Parathyroid adenoma (tissue), 2 donors: ENCODE measurements around the gene RNF31.

Source experiments
- H2AFZ ChIP-seq: fragments of 300-600 bp; sonication (generic); one replicate; pipeline ENCODE4 v1.7.0; 2017; ENCODE audit warnings: antibody characterized with exemption, mild to moderate bottlenecking
- H3K27ac ChIP-seq: fragments of 300-600 bp; sonication (generic); one replicate; pipeline ENCODE4 v1.7.0; 2017
- H3K27me3 ChIP-seq: fragments of 300-600 bp; sonication (generic); one replicate; pipeline ENCODE4 v1.7.0; 2017; ENCODE audit warnings: low read length; ENCODE audit not compliant: control insufficient read depth, insufficient read depth
- H3K36me3 ChIP-seq: fragments of 300-600 bp; sonication (generic); one replicate; pipeline ENCODE4 v1.7.0; 2017; ENCODE audit warnings: low read length; ENCODE audit not compliant: control insufficient read depth, insufficient read depth
- H3K4me1 ChIP-seq: fragments of 300-600 bp; sonication (generic); one replicate; pipeline ENCODE4 v1.7.0; 2017; ENCODE audit warnings: control low read depth
- H3K4me2 ChIP-seq: fragments of 300-600 bp; sonication (generic); one replicate; pipeline ENCODE4 v1.7.0; 2017; ENCODE audit warnings: low read length
- H3K4me3 ChIP-seq: fragments of 300-600 bp; sonication (generic); one replicate; pipeline ENCODE4 v1.7.0; 2017; ENCODE audit warnings: low read depth, low read length
- H3K79me2 ChIP-seq: fragments of 300-600 bp; sonication (generic); one replicate; pipeline ENCODE4 v1.7.0; 2017; ENCODE audit warnings: control low read depth
- H3K9ac ChIP-seq: fragments of 300-600 bp; sonication (generic); one replicate; pipeline ENCODE4 v1.7.0; 2017; ENCODE audit warnings: mild to moderate bottlenecking
- H3K9me3 ChIP-seq: fragments of 300-600 bp; sonication (generic); one replicate; pipeline ENCODE4 v1.7.0; 2017; ENCODE audit warnings: low read length; ENCODE audit not compliant: control insufficient read depth
- TF ChIP-seq, protein P1 (sequence below): fragments of 300-600 bp; sonication (generic); IDR thresholded peaks from one replicate; pipeline ENCODE4 v1.7.0; 2017; ENCODE audit warnings: antibody characterized with exemption, mild to moderate bottlenecking
- donor health status: primary hyperparathyroidism.

Gene RNF31

DNA sequence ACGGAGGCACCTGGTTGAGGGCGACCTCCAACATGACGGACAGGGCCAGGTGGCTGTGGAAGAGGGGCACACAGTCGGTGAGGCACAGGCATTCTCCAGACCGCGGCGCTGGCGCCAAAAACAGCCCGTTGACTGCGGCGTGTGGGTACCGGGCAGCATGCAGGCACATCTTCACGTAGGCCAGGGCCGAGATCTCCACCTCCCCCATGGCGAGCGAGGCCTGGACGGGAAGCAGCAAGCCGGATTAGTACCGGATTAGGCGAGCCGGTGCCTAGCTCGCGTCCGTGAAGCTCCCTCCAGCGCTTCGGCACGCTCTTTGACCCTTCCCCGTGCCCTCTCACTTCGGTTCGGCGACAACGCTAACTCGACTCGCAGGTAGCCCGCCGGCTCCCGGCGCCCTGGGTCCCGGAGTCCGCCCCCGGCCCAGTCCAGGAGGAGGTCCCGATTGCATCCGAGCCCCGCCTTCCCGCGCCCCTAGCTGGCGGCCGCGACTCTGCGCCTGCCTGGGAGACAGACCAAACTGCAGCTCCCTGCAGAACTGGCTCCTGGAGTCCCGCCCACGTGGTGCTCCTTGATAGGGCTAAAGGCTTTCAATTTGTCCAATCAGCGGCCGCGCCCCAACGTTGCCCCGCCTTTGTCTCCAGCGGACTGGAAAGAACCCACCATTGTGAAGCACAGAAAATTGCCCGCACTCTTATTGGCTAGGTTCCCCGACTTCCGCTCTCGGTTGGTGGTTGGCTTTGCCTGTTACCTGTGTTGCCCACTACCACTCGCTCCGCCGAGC lies 6.0 kb upstream of the RNF31 start, which contains the start of gene EMC9:
Gene EMC9, minus strand, starts transcription at position 495 of the 784 bp plus-strand sequence. Its CDS starts 287 bp downstream, at position 208.
- Histone ChIP-seq H3K4me1 (peaks cover 15% of the 10 kb centered on the region), H3K4me3 (peak within 1 kb of the TSS; percentile 79)
- TF ChIP-seq, protein P1, sequence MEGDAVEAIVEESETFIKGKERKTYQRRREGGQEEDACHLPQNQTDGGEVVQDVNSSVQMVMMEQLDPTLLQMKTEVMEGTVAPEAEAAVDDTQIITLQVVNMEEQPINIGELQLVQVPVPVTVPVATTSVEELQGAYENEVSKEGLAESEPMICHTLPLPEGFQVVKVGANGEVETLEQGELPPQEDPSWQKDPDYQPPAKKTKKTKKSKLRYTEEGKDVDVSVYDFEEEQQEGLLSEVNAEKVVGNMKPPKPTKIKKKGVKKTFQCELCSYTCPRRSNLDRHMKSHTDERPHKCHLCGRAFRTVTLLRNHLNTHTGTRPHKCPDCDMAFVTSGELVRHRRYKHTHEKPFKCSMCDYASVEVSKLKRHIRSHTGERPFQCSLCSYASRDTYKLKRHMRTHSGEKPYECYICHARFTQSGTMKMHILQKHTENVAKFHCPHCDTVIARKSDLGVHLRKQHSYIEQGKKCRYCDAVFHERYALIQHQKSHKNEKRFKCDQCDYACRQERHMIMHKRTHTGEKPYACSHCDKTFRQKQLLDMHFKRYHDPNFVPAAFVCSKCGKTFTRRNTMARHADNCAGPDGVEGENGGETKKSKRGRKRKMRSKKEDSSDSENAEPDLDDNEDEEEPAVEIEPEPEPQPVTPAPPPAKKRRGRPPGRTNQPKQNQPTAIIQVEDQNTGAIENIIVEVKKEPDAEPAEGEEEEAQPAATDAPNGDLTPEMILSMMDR = peak; percentile 40

DNA sequence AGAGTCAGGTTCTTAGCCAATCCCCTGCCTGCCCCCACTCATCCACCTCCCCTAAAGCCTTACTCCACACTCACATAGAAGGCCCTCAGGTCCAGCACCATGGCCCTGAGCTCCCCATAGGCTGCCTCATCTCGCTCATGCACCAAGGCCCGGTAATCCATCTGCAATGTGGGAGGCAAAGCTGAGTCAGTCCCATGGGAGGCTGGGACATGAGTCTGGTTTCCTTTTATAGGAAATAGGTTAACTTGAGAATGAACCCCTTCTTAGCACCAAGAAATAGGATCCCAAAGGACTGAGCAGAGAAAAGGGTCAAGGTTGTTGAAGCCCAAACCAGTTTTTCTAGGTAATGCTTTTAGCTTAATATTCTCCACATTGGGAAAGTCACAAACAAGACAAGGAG lies 3.8 kb upstream of the RNF31 start:
- H3K36me3 ChIP-seq = no peaks in the 10 kb centered on the region
- H2AFZ ChIP-seq = no peak overlapping the region
- peaks cover 14% of the 10 kb centered on the region for H3K79me2 ChIP-seq
- TF ChIP-seq, protein P1 = no peak
- peaks cover 17% of the 10 kb centered on the region for H3K4me1 ChIP-seq
- no peaks in the 10 kb centered on the region for H3K9me3 ChIP-seq
- H3K27ac ChIP-seq = no peak overlapping the region
- no peak overlapping the region for H3K4me2 ChIP-seq
- no peak overlapping the region for H3K9ac ChIP-seq
- H3K27me3 ChIP-seq = no peaks in the 10 kb centered on the region
- H3K4me3 ChIP-seq = no peak overlapping the region

More for the DNA sequence above, 6.0 kb upstream of the RNF31 start, which contains the start of gene EMC9:
- Histone ChIP-seq H3K9ac (peak within 1 kb of the TSS; percentile 38), H3K36me3 (no peaks in the 10 kb centered on the region), H3K79me2 (peaks cover 7% of the 10 kb centered on the region), H3K4me2 (peak within 1 kb of the TSS; percentile 97), H2AFZ (peak within 1 kb of the TSS; percentile 81), H3K27ac (peak within 1 kb of the TSS; percentile 91), H3K9me3 (no peaks in the 10 kb centered on the region), H3K27me3 (no peaks in the 10 kb centered on the region)

DNA sequence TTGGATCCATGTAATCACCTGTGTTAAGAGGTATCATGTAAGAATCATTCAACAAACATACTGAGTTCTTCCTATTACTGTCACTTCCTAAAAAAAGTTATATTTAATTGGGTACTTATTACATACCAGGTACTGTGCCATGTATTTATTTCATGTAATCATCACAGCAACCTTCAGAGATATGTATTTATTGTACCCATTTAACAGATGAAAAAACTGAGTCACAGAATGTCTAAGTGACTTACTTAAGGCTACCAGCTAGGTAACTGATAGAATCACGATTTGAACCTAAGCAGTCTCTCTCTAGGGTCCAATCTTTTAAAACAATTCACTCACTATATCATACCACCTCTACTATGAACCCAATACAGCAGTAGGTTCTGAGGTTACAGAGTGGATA lies 2.8 kb upstream of the RNF31 start:
- TF ChIP-seq, protein P1 = no peak
- Histone ChIP-seq H3K9ac (no peak overlapping the region), H3K4me1 (peaks cover 15% of the 10 kb centered on the region), H3K4me3 (no peak overlapping the region), H3K36me3 (no peaks in the 10 kb centered on the region), H3K27ac (no peak overlapping the region), H2AFZ (no peak overlapping the region), H3K9me3 (no peaks in the 10 kb centered on the region), H3K4me2 (no peak overlapping the region), H3K79me2 (peaks cover 13% of the 10 kb centered on the region), H3K27me3 (no peaks in the 10 kb centered on the region)

DNA sequence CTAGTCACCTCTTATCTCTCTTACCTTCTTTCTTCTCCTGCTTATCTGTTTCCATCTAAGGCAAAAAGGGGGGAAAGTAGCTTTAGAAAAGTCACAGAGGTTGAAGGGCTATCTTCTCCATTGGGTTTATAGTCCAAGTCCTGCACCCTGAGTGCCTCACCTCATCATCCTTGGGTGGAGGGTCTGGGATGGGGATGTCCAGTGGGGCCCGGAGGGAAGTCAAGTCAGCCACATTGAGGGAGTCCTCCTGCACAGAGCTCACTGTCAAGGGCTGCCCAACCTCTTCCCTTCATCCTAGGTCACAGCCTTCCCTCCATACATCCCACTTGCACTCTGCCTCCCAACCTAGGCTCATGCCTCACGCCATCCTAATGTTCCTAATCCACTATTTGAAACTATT lies 2.1 kb upstream of the RNF31 start:
- Histone ChIP-seq H3K27ac (peak overlapping the region; percentile 93), H3K4me1 (peaks cover 14% of the 10 kb centered on the region), H3K9ac (no peak overlapping the region), H2AFZ (no peak overlapping the region), H3K4me2 (peak overlapping the region; percentile 65), H3K79me2 (peaks cover 18% of the 10 kb centered on the region), H3K4me3 (no peak overlapping the region), H3K27me3 (no peaks in the 10 kb centered on the region), H3K9me3 (no peaks in the 10 kb centered on the region), H3K36me3 (no peaks in the 10 kb centered on the region)
- TF ChIP-seq, protein P1 = no peak
